NCI-H510A treated with DMSO at 0.1 percent for 48 hours (cell line): ENCODE results near the gene RIMS4.

ENCODE experiments used
- DNase-seq: peaks from one replicate; lab custom pipeline; 2025; lab: John Stamatoyannopoulos, UW

Gene RIMS4

DNA sequence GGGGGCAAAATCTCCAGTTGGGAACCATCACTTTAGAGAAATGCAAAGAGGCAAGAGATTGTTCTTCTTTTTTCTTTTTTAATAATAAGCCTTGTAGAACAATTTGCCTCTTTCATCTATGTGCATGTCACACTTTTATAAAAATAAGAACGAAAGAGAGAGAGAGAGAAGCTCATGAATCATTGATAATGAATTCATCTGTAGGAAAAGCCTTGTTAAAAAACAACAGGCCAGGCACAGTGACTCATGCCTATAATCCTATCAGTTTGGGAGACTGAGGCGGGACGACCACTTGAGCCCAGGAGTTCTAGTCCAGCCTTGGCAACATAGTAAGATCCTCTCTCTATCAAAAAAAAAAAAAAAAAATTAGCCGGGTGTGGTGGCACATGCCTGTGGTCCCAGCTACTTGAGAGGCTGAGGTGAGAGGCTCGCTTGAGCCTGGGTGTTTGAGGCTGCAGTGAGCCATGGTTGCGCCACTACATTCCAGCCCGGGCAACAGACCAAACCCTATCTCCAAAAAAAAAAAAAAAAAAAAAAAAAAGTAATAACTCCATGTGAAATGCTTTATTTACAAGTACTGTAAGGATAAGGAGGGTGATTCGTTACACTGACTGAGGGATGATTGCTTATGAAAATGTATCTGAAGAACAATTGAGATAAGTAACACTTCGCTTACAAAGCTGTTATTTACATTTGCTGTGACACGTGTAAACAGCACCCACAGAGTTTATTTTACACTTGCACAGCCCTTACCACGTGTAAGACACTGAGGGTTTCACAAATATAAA, 89.2 kb downstream of the RIMS4 start:
- DNase-seq: no peak

DNA sequence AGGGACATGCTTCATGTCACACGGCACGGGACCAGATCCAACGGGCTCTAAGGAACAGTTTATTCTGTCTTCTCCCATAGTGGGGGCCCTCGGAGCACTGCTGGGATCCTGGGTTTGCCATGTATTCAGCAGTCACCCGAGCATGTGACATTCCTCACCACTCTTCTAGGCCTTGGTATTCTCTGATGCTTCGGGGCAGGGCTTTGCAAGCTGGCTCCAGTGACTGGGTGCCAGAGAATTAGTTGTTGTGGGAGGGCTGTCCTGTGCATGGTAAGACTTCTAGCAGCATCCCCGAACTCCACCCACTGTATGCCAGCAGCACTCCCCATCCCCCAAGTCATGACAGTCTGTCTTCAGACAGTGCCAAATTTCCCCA, 89.7 kb downstream of the RIMS4 start:
- DNase-seq: no peak

DNA sequence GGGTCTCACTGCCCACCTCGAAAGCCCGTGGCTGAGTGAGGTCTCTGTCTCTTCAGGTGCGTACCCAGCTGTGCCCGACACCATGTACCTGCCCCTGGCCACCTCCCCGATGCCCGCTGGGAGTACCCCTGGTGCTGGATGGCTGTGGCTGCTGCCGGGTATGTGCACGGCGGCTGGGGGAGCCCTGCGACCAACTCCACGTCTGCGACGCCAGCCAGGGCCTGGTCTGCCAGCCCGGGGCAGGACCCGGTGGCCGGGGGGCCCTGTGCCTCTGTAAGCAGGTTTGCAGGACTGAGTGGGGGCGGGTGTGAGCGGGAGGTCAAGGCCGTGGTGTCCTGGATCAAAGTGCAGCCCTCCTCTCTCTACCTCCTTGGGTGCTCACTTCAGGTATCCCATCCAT, 90.5 kb downstream of the RIMS4 start:
- no peak for DNase-seq

DNA sequence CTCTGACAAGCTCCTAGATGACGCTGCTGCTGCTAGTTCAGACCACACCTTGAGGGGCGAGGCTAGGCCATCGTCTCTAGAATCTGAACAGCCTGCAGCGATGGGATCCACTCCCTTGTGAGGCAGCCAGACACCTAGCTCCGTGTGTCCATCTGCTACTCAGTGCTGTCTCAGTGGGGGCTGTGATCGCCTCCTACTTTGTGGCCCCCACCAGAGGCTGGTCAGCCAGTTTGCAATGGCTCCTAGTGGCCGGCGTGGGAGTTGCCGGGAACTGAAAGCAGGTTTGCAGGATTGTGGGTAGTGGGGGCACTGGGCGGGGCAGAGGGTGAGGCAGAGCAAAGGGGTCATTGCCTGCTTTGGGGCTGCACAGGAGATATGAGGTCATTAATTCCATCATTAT, 92.4 kb downstream of the RIMS4 start:
- DNase-seq: no peak

DNA sequence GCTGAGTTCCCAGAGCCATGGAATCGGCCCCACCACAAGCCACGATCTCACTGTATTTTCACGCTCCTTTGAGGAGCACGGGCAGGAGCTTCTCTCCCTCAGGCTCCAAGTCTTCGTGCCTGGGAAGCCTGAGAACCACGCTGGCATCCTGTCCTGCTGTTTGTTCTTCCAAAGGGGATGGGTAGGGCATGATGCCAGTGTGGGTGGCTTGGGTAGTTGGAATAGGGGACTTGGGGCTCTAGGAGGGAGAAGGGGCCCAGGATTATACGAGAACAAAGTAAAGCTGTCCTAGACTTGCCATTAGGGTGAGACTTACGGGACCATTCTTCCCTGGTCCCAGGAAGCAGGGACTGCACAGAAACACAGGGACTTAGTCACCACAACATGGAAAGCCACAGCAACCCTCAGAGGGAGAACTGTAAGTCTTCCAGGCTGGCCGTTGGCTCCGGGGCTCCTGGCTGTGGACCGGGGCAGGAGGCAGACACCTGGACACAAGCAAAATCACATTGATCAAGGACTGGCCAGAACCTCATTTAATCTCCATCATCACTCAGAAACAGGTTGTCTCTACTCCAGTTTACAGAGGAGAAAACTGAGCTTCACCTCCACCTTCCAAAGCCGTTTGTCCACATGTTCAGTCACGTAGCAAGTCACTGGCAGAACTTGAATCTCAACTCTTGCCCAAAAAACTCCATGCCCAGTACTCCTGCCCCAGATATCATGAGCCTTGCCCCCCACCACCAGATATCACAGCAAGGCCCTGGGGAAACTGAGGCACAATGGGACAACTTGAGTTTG, 93.8 kb downstream of the RIMS4 start:
- DNase-seq: no peak

DNA sequence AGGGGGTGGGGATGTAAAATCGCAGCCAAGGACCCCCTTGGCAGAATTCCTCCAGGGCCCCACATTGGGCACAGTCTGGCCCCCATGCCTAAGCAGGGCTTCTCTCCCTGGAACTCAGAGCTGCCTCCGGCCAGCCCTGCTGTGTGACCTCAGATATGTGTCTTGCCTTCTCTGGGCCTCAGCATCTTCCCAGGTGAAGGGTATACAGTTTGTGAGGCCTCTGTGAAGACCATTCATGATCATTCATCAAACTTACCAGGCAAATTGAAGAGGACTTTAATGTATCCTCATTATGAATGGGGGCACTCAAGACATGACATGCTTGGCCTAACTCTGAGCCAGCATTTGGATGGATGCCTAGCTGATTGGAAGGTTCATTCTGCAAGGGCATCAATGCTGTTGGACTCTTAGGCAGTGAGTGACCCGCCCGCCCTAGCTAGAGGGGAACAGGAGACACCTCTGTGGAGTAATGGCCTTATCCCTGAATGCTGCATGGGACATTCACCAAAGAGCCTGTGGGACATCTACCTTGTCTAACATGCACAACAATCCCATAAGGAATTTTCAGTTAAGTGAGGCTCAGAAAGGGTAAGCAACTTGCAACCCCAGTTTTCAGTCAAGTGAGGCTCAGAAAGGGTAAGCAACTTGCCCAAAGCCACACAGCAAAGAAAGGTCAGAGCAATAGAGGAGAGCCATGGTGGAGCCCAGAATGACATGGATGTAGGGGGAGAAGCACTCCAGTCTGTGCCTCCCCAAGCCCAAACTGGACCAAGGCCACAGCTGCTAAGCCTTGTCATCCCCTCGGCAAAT, 94.6 kb downstream of the RIMS4 start:
- no peak for DNase-seq

DNA sequence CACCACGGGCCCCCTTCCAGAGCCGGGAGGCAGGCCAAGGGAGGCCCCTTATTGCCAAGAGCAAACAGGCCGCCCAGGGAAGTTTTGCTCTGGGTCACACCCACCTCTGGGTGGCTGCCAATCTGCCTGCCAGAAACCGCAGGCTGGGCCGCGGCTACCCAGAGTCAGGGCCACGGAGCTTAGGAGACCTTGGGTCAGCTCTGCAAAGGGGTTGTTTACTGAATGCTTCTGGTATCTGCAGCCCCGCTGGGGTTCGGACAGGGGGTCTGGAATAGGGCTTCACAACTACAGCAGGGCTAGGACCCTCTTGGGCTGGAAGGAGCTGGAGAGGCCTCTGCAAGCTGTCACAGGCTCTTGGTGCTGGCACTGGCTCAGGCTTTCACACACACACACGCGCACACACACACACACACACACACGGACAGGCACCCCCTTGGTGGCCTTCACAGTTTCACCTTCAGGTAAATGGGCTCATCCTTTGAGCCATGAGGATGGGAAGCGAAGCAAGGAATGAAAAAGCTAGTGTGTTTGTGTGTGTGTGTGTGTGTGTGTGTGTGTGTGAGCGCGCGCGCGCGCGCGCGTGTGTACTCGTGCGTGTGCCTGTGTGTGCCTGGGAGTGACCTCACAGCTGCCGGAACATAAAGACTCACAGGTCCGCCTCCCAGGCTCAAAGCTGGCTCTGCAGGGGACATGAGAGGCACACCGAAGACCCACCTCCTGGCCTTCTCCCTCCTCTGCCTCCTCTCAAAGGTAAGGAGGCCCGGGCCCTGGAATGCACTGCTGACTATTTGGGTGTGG, 95.4 kb downstream of the RIMS4 start, which contains the start of gene CCN5:
Gene CCN5 (plus strand): TSS at position 669 of the 798 bp plus-strand sequence. CDS start 22 bp downstream, at position 691.
- DNase-seq: no peak

DNA sequence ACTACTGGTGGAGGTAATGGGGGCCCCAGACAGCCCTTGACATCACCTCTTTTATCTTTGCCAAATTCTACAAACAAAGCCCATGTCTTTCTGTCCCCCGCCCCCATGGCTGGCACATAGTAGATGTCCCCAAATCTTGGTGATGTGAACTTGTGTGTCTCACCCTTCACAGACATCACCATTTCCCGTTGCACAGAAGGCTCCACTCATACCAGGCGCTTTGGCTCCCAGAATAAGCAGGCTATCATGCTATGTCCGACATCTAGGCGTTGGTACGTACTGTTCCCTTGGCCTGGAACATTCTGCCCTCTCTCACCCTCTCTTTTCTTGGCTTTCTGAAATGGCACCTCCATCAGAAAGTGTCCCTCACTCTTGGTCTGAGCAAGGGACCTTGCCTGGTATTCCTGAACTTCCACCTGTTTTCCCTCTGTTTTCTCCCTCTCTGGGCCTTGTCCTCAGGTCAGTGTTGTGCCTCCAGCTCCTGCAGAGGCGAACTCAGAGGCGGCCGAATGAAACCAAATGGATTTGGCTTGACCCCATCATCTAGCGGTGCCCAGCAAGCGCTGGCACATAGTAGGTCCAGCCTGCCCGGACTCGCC, 96.1 kb downstream of the RIMS4 start:
- no peak for DNase-seq

DNA sequence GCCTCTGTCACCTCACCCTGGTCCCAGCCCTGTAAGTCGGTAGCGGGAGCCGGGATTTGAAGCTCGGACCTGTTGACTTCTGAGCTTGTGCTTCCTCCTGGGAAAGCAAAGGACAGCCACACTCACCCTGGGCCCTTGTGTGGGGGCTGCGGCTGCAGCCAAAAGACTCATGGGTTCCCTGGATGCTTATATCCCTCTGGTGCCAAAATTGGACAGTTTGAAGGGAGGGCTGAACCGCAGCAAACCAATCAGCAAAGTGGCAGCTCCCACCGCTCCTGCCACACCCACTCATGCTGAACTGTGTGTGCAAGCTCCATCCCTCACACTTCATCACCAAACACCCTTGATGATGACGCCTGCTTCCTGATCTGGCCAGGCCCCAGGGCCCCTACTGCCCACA, 99.1 kb downstream of the RIMS4 start:
- DNase-seq: no peak

DNA sequence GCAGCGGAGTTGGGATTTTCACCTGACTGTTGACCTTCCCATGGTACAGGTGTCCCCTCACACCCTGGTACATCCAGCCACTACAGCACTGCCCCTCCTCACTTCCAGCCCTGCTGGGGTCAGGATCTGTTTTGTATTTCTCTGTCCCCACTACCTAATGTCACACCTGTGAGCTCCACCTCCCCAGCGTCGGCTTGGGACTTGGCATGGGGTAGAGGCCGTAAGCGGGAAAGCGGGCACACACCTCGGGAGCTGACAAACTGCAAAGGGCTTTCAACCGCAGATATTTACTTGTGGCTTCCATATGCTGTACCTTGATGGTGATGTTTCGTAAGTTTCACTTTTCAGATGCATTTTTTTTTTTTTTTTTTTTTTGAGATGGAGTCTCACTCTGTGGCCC, 100.5 kb downstream of the RIMS4 start:
- DNase-seq: no peak

DNA sequence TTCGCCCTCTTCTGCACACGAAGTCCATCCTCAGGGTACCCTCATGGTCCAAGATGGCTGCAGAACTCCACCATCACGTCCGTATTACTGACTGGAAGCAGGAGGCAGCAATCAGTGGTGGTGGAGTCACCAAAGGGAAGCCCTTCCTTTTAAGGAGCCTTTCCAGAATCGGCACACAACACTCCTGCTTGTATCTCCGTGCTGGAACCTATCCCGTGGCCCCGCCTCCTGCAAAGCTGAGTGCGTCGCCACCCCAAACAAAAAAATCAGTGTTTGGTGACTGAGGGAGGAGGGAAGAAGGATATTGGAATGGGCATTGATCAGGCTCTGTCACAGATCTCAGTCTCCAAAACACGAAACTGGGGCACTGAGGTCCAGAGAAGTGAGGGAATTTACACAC, 101.0 kb downstream of the RIMS4 start:
- DNase-seq: no peak

DNA sequence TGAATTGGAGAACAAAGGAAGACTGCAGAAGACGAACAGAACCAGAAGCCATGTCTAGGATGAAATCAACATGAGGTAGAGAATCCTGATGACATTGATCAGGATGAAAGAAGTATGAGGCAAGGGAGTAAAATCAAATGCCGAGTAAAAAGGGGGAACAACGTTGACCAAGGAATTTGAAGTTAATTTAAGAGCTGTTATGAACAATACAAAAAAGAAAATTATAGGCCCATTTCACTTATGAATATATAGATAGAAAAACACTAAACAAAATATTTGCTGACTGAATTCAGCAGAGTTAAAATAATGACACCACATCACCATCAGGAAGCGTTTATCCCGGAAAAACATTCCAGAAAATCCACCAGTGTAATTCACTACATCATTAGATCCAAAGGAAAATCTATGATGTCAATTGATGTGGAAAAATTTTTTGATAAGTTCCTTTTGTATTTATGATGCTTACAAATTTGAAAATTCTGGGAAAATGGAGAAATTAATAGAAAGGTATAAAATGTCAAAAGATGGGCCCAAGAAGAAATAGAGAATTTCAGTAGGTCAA, 103.2 kb downstream of the RIMS4 start:
- no peak for DNase-seq

DNA sequence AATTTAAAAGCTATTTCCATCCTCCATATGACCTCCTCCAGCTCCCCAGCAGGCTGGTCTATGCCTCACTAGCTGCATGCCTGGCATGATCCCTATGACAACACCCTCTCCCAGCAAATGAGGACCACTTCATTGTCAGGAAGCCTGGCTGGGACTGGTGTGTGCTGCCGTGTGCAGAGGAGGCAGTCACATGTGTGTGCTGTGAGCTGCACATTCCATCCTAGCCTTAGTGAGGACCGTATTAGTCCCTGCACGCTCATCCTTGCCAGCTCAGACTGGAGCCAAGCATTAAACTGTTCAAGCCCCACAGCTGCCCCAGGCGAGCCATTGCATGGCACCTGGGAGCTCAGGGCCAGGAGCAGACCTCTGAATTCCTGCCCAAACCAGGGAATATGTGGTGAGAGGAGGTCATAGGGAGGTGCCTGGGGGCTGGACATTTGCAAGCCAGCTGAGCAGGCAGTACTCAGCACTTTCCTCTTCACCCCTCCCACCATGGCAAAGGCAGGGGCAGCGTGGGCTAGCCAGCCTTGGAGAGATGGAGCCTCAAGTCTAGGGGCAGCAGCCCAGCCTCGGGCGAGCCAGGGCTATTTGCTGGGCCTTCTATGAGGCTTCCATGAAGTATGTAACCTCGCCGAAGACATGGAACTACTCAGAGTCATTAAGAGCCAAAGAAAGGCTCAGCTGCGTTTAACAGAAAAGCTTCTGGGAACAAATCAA, 103.9 kb downstream of the RIMS4 start:
- no peak for DNase-seq

DNA sequence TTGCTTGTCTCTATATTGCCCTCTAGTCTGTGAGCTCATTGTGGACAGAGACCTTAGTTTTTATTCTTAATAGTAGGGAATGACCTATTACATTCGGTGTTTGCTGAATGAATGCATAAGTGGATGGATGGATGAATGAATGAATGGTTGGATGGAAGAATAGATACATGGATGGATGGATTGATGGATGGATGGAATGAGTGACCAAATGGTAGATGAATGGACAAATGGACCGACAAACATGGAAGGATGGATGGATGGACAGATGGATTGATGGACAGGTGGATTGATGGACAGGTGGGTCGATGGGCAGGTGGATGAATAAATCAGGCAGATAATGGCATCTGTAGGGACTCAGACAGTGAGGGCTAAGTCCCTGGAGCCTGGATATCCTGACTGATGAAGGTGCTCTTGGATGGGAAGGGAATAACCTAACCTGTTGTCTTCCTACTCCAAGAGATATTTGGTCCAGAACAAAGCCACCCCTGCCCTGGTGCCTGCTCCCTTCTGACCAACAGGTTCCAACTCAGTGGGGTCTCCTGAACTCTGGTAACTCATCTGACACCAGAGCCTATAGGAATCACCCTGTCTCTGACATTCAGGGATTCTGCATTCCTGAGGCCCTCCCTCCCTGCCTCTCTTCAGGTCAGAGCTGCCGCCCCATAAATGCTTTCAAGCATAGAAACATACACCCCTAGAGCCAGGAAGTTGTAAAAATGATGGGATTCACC, 104.8 kb downstream of the RIMS4 start:
- no peak for DNase-seq

DNA sequence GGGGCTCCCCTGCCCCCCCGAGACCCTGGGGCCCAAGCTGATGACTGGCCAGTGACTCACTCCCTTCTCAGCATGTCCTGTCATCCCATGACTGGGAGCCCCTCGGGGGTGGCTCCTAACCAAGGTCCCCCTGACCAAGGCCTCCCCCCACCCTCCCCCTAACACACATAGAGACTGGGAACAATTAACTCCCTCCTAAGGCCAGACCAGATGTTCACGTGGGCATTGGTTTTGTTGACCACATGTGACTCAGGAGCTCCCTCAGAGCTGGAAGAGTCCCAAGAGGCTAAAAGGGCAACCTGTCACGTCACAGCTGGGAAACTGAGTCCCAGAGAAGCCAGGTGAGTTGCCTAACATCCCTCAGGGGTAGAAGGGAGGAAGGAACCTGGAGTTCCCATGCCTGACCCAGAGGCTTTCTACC, 105.8 kb downstream of the RIMS4 start:
- DNase-seq: no peak

DNA sequence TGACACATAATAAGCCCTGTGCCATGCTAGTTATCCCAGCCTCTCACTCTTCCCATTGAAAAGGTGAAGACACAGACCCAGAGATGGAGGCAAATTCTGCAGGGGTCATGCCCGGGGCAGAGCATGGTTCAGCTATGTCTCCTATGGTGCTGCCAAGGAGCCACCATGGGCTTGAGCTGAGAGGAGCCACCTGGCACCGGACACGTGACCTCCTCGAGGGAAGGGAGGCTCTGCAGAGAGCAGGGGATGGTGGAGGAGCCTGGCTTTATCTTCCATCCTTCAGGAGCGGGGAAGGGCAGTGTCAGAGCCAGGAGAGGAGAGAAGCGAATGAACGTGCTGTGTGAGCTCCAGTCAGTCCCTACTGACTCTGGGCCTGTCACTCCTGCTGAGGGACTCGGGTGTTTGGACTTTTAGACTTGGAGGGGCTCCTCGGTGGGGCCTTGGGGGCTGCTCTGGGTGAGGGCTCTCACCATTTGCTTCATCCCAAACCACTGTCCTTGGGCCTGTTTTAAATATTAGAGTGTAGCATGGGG, 106.3 kb downstream of the RIMS4 start:
- DNase-seq: no peak

DNA sequence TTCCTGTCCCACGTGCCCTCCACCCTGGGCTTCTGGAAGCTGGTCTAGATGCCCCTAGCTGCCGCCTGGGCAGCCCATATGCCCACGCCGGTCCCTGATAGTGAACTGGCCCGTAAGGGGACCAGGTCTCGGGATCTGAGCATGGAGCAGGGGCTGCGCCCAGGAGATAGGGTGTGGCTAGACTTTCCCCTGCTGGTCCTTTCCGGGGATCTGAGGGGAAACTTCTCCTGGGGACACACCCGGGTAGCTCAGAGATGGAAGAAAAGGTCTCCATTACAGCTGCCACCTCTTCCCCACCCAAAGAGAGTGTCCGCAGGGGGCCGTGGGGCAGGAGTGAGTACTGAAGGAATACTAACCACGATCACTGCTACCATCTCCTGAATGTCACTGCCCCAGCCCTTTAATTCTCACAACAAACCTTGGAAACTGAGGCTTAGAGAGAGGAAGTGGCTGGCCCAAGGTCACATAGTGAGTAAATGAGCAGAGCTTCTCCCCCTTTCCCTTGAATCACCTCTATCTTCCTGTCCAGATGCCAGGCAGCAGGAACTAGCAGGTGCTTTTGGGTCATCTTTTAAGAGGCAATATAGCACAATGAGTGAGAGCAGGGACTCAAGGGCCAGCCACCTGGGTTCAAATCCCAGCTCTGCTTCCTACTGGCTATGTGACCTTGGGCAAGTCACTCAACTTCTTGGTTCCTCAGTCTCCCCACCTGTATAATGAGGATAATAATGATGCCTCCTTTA, 107.0 kb downstream of the RIMS4 start:
- DNase-seq: no peak

DNA sequence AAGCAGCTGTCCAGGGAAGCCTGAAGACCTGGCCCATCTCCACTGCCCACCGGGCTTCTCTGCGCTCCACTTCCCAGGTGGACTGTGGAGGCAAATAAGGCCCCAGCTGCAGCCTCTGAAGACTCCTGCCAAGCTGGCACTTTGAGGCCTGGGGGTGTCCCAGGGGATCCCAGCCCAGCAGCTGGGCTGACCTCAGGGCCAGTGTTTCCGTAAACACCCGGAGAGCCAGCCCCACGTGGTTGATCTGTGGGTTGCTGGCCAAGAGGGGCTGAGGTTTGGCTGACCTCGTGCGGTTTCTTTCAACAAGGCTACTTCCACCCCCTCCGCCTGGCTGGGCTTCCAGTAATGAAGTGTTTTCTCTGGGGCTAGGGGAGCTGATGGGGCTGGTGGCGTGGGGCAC, 107.6 kb downstream of the RIMS4 start:
- DNase-seq: no peak

DNA sequence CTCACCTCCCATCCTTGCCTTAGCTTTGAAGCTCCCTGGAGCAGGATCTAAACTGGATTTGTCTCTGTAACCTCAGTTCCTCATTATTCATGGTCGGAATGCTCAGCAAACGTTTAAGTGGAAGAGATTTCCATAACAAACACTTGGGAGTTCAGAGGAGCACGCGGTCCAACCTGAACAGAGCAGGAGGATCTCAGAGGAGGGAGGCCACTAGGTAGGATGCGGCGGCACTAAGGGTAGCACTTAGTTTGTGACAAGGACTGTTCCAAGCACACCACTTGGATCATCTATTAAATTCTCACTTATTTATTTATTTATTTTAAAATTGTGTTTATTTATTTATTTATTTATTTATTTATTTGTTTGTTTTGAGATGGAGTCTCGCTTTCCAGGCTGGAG, 108.5 kb downstream of the RIMS4 start:
- DNase-seq: peak; percentile 12
